22Rv1 (cell line): Measurements from ENCODE around the gene NCLN.

Experiments used
- H3K27ac ChIP-seq: fragments of 450-650 bp; 2 replicates; pipeline ENCODE4 v1.5.1; 2017
- CTCF ChIP-seq: fragments of 450-650 bp; IDR thresholded peaks from 2 replicates; pipeline ENCODE4 v1.5.1; 2017; ENCODE audit warnings: mild to moderate bottlenecking
- ZFX ChIP-seq: fragments of 450-650 bp; IDR thresholded peaks from 2 replicates; pipeline ENCODE4 v1.6.1; 2017; ENCODE audit warnings: antibody characterized with exemption, borderline replicate concordance

Gene NCLN

GRCh38 chr19:3178973-3179738 lies 6.6 kb upstream of the NCLN start:
- no peak for TF ChIP-seq ZFX
- TF ChIP-seq CTCF, result no peak
- H3K27ac ChIP-seq, result no peak overlapping the region

- no peak overlapping the region for H3K27ac ChIP-seq
- no peak for TF ChIP-seq ZFX
- no peak for TF ChIP-seq CTCF
These were observed 5.9 kb upstream of the NCLN start for GRCh38 chr19:3179739-3180293.

- no peak overlapping the region for H3K27ac ChIP-seq
- TF ChIP-seq CTCF (no peak), ZFX (no peak)
These were observed 1.7 kb upstream of the NCLN start for GRCh38 chr19:3183721-3184641.

- TF ChIP-seq CTCF (no peak), ZFX (no peak)
- peak overlapping the region; percentile 80 for H3K27ac ChIP-seq
These were observed 776 bp upstream of the NCLN start for GRCh38 chr19:3184847-3185460.

GRCh38 chr19:3186160-3186688 lies 494 bp downstream of the NCLN start:
- peak overlapping the region; percentile 80 for H3K27ac ChIP-seq
- TF ChIP-seq ZFX, result no peak
- no peak for TF ChIP-seq CTCF

- H3K27ac ChIP-seq, result no peak overlapping the region
- TF ChIP-seq ZFX (no peak), CTCF (no peak)
These were observed 1.3 kb downstream of the NCLN start for GRCh38 chr19:3186891-3187661.
